Upper lobe of left lung (tissue), 4 donors: Measurements from ENCODE around the gene CTAGE9.

Experiments
- EP300 ChIP-seq, 4 donors: sonication (generic); formaldehyde crosslinking; IDR thresholded peaks; one replicate each; pipeline ENCODE4 v1.5.1; 2017; ENCODE audit warnings: antibody characterized with exemption in 4 of 4, control low read depth in 2 of 4
- POLR2A ChIP-seq, 4 donors: fragments of 450-650 bp; IDR thresholded peaks; one replicate each; pipeline ENCODE4 v1.5.1; 2016 to 2017; ENCODE audit warnings: antibody characterized with exemption in 4 of 4, mild to moderate bottlenecking in 2 of 4
- TF ChIP-seq, protein P1 (sequence below), 6 experiments: fragments of 450-650 bp in 4 of 6; fragments of 200-600 bp in 2 of 6; sonication (generic) in 2 of 6; IDR thresholded peaks; one replicate each; pipeline ENCODE4 v1.5.1; 2016 to 2019; ENCODE audit warnings: antibody characterized with exemption in 6 of 6

DNA sequence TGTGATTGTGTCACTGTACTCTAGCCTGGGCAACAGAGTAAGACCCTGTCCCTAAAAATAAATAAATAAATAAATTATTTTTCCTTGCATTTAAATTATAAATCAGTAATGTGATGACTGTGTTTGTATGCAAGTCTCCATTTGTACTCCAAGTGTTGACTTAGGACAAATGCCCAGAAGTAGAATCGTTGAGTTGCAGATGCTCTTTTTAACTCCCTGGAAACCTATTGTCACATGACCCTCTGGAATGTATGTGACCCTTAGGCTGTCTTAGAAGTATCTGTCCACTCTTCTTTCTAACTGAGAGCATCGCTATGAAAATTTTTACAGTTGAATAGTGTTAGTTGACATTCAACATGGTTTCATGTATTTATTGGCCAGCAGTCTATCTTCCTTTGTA is 28.4 kb downstream of the CTAGE9 start:
- TF ChIP-seq EP300 (IDR thresholded peaks at IDR 0.05): no peak
- TF ChIP-seq, protein P1, sequence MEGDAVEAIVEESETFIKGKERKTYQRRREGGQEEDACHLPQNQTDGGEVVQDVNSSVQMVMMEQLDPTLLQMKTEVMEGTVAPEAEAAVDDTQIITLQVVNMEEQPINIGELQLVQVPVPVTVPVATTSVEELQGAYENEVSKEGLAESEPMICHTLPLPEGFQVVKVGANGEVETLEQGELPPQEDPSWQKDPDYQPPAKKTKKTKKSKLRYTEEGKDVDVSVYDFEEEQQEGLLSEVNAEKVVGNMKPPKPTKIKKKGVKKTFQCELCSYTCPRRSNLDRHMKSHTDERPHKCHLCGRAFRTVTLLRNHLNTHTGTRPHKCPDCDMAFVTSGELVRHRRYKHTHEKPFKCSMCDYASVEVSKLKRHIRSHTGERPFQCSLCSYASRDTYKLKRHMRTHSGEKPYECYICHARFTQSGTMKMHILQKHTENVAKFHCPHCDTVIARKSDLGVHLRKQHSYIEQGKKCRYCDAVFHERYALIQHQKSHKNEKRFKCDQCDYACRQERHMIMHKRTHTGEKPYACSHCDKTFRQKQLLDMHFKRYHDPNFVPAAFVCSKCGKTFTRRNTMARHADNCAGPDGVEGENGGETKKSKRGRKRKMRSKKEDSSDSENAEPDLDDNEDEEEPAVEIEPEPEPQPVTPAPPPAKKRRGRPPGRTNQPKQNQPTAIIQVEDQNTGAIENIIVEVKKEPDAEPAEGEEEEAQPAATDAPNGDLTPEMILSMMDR (IDR thresholded peaks at IDR 0.05): no peak
- no peak for TF ChIP-seq POLR2A (IDR thresholded peaks at IDR 0.05)
